Measurements from ENCODE around the gene CD4. TPM values are rescaled to one million over a fixed set of nuclear protein-coding genes. Genes with fewer than 3 reads are reported as not detected.

Gene CD4
- total and polyA plus RNA-seq, 2 donors (not counting 3 experiments of a cell fraction or from before 2014, with no cell fraction given): not detected

DNA sequence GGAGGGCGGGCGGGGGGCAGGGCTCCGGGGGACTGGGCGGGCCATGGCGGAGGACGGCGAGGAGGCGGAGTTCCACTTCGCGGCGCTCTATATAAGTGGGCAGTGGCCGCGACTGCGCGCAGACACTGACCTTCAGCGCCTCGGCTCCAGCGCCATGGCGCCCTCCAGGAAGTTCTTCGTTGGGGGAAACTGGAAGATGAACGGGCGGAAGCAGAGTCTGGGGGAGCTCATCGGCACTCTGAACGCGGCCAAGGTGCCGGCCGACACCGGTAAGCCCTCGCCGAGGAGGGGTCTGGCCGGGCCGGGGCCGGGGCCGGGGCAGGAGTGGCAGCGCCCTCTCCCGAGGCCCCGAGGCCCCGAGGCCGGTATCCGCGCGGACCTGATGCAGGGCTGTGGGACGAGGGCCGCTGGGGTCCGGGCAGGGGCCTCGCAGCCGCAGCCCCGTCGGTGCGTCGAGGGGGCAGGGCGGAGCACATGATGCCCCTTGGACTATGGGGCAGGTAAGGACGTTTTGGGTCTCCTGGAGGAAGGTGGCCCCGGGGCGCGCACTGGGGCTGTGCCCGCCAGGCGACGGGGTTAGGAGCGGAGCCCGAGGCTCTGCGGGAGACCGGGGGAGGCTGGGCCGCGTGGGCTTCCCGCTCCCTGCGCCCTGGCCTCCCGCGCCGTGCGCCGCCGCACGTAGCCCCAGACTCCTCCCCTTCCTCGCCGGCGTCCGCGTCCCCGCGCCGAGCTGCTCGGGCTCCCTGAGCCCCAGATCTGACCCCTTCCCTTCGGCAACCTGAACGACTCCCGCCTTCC lies 78.3 kb downstream of the CD4 start, which contains the start of gene TPI1:
Gene TPI1, plus strand, starts transcription at position 119 of the 798 bp plus-strand sequence. Its CDS starts 36 bp downstream, at position 155.
- peak; percentile 98 for TF ChIP-seq POLR2A (IDR thresholded peaks at IDR 0.05; ENCODE audit: low read depth, low read length)
- peak; percentile 99 for TF ChIP-seq POLR2AphosphoS5 (IDR thresholded peaks at IDR 0.05; ENCODE audit: insufficient read depth, low read depth, low read length)
- no peak for TF ChIP-seq MYC (IDR thresholded peaks at IDR 0.05; ENCODE audit: low read depth, low read length)
- TF ChIP-seq JUN (IDR thresholded peaks at IDR 0.05; ENCODE audit: borderline replicate concordance, insufficient read depth, insufficient read length, low read depth): no peak
- TF ChIP-seq GATA2 (IDR thresholded peaks at IDR 0.05; ENCODE audit: insufficient read depth, insufficient read length, low read depth, low read length): no peak
- H3K4me2 ChIP-seq (ENCODE audit: insufficient read depth, low read length): peak within 1 kb of the TSS; percentile 75
- H3K27me3 ChIP-seq (ENCODE audit: control insufficient read depth in 2 of 2, insufficient read depth in 2 of 2, low read length in 2 of 2): no peaks in the 10 kb centered on the region
- no peaks in the 10 kb centered on the region for H4K20me1 ChIP-seq (replicated peaks; ENCODE audit: control insufficient read depth, extremely low read depth, insufficient read depth, low read length)
- POLR2A ChIA-PET: interaction anchor here (0.6 to 2.4 kb wide), 17 partner anchors 15 to 794 kb away, joined by 3 to 48 read pairs (median 4); partner anchors contain the start of genes C12orf57, CDCA3, LRRC23 and MLF2
- dilution Hi-C loops (cut with MboI; ENCODE audit: extremely low pct_ligation_motif_present, low sequenced_read_pairs) (no loop called here), intact Hi-C loops (cut with micrococcal nuclease) (loop anchor here (1.0 kb wide), 1 partner anchor 15 kb away; the partner anchor contains the start of gene USP5)
- peak within 1 kb of the TSS; percentile 67 for H3K9ac ChIP-seq (replicated peaks; ENCODE audit: extremely low read depth, insufficient read depth, low read length)
- H3K9me3 ChIP-seq (replicated peaks; ENCODE audit: control insufficient read depth, insufficient read depth, low read length): no peaks in the 10 kb centered on the region
- CTCF ChIA-PET: interaction anchor here (0.8 to 3.9 kb wide), 8 partner anchors 15 to 241 kb away, joined by 3 to 43 read pairs (median 12); partner anchors contain the start of genes C1RL, CDCA3, MLF2 and USP5
- peak; percentile 78 for DNase-seq (ENCODE audit: low read depth, low spot score)
- H3K79me2 ChIP-seq (ENCODE audit: control insufficient read depth, insufficient read depth, low read length): peaks cover 37% of the 10 kb centered on the region
- FAIRE-seq: peak; percentile 86
- no peaks in the 10 kb centered on the region for H3K9me1 ChIP-seq (replicated peaks; ENCODE audit: control insufficient read depth, extremely low read depth, insufficient read depth, low read length)
- peak within 1 kb of the TSS; percentile 43 for H3K27ac ChIP-seq (ENCODE audit: insufficient read depth, low read depth, low read length)
- no TSS peak for BruUV-seq (replicated peaks)
- peak within 1 kb of the TSS; percentile 68 for H2AFZ ChIP-seq (ENCODE audit: low read depth, low read length)
- H3K4me1 ChIP-seq (ENCODE audit: control insufficient read depth, extremely low read depth, insufficient read depth, low read length): peaks cover 32% of the 10 kb centered on the region
- peak within 1 kb of the TSS; percentile 60 to 95 (median 75) for H3K4me3 ChIP-seq (replicated peaks in 1 of 3; ENCODE audit: insufficient read depth in 1 of 3, low read depth in 1 of 3, low read length in 3 of 3)
- peaks cover 2 to 33% of the 10 kb centered on the region in 2 experiments for H3K36me3 ChIP-seq (ENCODE audit: control insufficient read depth in 2 of 2, extremely low read depth in 1 of 2, insufficient read depth in 2 of 2, low read length in 2 of 2)
